Epithelial cell of esophagus (primary cell): ENCODE results near the gene RIBC1.

ENCODE experiments used
- DNase-seq: peaks from one replicate; pipeline ENCODE4 v3.0.0; 2010; ENCODE audit warnings: low read depth
- H3K4me3 ChIP-seq: 2 replicates; pipeline ENCODE4 v1.5.1; 2011; ENCODE audit warnings: mild to moderate bottlenecking, low read length, control low read depth
- CTCF ChIP-seq: IDR thresholded peaks from 2 replicates; pipeline ENCODE4 v1.5.1; 2011; ENCODE audit warnings: low read depth, mild to moderate bottlenecking, low read length, control low read depth, inconsistent platforms; ENCODE audit not compliant: insufficient read depth; ENCODE audit errors: missing control alignments

The RIBC1 gene

DNA sequence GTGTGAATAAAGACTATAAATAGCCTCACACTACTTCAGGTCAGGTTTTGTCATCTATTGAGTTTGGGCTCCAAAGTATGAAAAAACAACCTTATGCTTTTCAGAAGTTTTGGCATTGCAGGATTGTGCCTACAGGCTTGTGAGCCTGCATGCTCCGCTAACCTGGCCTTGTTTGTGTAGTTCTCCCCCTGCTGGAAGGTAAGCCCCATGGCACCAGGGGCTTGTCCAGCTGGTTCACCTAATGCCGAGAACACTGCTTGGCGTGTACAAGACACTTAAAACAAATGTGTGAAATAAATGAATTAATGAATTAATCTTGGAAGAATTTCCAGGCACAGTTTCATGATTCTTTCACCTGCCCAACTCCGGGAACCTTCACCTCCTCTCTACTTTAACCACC lies 13.3 kb downstream of the RIBC1 start:
- no peak overlapping the region for H3K4me3 ChIP-seq
- peak; percentile 76 for DNase-seq
- peak; percentile 87 for TF ChIP-seq CTCF

DNA sequence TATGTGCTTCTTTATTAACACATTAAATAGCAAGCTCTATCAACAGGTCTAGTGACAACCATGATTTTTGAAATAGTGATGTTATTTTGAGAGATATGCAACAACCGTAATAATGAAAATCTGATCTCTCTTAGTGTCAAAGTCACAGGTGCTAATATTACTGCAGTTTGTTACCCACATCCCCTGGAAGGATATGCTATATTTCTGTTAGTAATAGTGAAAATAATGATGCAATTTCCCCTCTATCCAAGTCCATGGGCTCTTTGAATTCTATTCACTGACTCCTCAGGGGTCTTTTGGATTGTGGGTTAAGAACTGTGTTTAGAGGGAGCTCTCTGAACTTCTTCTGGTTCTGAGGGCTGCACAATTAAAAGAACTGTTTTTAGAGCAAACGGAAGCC lies 14.5 kb downstream of the RIBC1 start:
- no peak overlapping the region for H3K4me3 ChIP-seq
- DNase-seq, result no peak
- no peak for TF ChIP-seq CTCF

- TF ChIP-seq CTCF, result no peak
- no peak for DNase-seq
- no peak overlapping the region for H3K4me3 ChIP-seq
Observed at GRCh38 chrX:53438174-53438831, 15.6 kb downstream of the RIBC1 start.

DNA sequence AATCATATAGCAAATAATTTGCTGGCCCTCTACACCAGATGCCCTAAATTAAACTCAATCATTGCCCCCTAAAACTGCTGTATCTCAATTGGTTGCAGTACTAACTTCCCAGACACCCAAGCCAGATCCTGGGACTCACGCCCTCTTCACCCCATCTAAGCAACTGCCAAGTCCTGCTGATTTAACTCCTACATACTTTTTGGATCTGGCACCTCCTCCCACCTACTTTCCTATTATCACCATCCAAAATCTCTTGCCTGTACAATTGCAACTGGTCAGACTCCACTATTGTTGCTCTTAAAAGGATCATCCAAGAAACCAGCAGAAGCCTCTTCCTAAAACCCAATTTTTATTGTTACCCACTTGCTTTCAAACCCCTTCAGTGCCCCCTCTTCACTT lies 16.2 kb downstream of the RIBC1 start:
- H3K4me3 ChIP-seq, result no peak overlapping the region
- DNase-seq, result no peak
- TF ChIP-seq CTCF, result no peak

DNA sequence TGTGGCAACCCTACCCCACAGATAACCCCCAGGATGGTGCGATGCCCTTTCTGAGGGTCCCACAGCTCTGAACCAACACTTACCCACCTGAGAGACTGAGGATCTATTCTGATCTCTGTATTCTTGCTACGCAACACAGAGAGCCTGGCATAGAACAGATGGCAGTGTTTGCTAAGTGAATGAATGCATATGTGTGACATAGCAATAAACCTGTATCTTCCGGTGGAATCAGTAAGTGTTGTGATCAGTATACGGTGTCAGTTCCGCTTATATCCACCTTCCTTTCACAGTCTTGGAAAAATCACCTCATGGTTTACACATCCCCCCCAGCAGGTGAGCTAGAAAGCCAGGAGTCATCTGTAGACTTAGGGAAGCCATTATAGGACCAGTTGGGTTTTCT lies 17.4 kb downstream of the RIBC1 start:
- no peak for DNase-seq
- TF ChIP-seq CTCF, result no peak
- peak overlapping the region; percentile 40 for H3K4me3 ChIP-seq

- TF ChIP-seq CTCF, result no peak
- DNase-seq, result peak; percentile 74
- H3K4me3 ChIP-seq, result peak overlapping the region; percentile 40
Observed at GRCh38 chrX:53440621-53441517, 18.2 kb downstream of the RIBC1 start.
